ENCODE data around the gene ENPP7.
"Not testable (repeated sequence)": the region's sequence is repeated elsewhere in the genome, so short reads cannot be mapped to it uniquely, and the experiment has no call there.

The ENPP7 gene

DNA sequence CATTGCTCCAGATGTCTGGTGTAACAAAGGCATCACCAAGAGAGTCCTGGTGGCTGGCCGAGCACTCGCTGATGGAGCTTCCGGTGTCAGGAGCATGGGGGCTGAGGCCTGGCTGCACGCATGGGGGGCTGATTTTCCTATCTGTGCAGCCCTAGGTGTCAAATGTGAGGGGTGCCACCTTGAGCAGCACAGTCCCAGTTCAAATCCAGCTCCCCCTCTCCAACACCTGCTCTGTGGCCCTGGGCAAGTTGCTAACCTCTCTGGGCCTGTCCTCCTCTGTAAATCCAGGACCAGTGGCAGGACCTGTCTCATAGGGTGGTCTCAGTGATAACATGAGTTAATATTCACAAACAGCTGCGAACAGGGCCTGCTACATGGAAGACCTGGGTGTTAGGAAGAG, 12.9 kb downstream of the ENPP7 start:
- no peak for DNase-seq
- intact Hi-C loops (cut with DNase I): no loop called here

DNA sequence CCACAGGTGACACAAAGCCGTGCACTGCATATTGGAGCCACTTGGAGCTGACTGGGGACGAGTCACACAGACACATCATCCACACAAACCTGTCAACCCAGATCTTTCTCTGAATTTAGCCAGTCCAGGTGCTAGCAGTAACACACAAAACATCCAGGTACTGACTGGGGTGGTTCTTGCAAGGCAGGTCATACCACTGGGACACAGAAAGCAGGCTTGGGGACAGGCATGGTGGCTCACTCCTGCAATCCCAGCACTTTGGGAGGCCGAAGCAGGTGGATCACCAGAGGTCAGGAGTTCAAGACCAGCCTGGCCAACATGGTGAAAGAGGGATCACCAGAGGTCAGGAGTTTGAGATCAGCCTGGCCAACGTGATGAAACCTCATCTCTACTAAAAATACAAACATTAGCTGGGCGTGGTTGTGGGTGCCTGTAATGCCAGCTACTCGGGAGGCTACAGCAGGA, 14.9 kb downstream of the ENPP7 start:
- no peak for DNase-seq
- intact Hi-C loops (cut with DNase I): no loop called here

DNA sequence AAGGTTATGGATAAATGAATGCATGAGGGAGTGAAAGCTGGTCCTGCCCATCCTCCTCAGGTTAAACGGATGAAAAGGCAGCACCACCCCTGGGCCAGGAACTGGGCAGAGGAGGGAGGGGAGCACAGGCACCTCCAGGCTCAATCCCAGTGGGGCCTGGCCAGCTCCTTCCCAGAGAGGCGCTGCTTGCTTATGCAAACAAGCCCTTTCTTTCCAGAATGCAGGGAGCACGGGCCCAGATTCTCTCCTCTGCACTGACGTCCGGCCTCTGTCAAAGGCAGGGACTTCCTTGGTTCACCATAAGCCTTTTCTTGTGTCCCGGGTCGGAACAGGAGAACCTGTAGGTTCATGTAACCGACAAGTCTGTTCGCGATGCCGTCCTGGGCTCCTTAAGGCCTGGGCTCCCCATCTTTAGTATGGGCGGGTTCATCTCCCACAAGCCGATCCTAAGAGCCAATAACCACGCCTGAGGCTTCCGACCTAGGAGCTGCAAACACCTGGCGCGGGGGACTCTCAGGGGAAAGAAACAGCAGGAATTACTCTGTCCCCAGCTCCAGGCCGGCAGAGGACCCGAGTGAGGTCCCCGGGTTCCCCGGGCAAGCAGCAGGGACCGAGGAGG, 16.3 kb downstream of the ENPP7 start:
- peak in 19 of 42 donors; percentile 3 to 60 (median 27) for DNase-seq
- intact Hi-C loops (cut with DNase I): no loop called here

DNA sequence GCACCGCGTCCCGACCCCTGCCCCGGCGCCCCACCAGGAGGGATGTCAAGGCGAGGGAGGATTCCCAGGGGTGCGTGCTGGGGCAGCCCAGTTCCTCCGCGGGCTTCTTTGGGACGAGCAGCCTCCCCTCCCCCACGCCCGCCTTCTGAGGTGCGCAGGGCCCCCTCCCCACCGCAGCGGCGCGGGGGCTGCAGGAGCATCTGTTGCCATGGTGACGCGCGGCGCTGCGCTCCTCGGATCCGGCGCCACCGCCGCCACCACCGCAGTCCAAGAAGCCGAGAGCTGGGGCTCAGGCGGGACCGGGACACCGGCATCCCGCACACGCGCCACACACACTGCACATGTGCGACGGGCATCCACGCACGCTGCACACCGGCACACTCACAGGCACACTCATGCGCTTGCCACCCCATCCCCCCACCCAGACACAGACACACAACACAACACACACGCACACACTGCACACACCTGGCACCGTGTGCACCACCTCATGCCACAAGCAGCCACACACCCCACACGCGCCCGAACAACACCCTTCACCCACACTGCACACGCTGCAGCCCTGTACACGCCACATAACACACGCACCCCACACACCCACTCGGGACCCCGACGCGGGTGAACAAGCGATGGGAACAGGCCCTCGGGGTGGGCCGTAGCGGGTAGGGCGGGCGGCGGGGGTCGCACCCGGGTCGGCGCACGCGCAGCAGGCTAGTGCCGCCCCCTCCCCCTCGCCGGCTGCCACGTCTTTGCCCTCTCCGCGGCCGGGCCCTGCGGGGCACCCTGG, 17.0 kb downstream of the ENPP7 start:
- intact Hi-C loops (cut with DNase I): no loop called here
- DNase-seq: peak; percentile 16 to 86 (median 63)

DNA sequence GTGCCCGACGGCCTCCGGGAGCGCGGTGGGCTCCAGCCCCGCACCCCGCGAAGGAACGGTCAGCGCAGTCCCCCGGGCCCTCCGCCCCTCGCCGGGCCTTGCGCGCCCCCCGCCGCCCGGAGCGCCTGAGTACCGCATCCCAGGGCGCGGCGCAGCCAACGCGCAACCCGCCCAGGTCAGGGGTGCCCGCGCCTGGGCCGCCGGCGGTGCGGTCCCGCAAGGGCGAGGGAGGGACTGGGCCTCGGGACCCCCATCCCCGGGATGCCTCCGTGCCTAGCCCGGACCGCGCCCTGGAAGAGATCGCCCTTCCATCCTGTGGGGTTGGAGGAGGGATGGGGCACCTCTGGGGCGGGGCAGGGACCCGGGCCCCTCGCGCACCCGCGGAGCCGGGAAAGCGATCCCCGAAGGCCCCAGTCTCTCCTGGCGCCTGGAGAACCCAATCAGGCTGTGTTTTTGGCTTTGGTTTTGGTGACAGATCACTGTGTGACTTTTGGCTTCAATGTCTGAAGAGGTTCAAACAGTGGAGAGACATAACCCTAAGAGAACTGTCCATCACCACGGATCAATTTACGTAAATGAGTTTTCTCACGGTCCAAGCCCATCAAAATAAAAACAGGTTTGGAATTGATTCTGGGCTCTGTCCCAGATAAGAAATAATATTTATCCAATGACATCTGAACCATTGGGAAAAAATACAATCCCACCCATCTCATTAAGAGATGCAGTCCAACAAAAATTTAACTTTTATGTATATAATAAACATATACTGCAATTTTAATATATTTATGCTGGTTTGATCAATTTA, 17.8 kb downstream of the ENPP7 start:
- DNase-seq: no peak
- intact Hi-C loops (cut with DNase I): no loop called here

DNA sequence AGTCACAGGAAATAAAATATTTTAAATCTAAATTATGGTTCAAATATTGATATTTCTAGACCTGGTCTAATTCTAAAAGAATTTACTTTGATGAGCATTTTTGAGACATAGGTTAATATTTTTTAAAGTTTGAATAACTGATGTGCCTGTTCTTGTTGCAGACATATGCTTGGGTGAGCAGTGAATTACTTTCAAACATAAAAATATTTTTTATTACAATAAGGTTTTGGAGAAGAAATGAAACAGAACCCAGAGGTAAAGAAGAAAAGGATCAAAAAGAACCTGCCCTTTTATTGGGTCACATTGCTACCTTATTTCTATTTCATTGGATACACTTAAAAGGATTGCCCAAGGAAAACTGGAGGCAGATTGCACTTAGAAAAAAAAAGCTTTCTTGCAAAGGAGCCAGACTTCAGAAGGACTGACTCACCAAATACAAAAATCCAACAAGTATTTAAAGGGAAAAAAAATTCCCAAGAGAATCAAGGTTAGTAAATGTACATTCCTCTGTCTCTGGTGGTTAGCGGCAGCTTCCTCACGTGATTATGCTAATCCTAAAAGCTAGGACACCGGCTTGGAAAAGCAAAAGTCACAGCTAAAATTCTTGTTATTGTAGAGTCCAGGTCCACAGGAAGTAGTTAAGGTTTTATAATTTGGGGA, 18.5 kb downstream of the ENPP7 start:
- intact Hi-C loops (cut with DNase I): no loop called here
- DNase-seq: no peak

DNA sequence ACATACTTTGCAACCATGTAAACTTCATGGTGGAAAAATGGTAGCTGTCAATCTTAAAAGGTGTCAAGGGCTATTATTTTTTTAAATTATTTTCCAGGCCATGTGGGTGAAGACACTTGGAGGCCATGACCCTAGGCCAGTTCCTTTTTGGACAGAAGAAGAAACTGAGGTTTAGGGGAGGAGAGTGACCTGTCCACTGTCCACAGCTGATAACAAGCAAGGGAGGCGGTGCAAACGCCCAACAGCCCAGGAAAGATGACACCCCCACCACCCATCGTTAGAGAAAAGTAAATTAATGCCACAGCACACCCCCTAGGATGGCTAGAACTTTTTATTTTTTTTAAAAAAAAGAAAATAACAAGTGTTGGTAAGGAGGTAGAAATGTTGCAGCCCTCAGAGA, 19.2 kb downstream of the ENPP7 start:
- intact Hi-C loops (cut with DNase I): no loop called here
- DNase-seq: no peak

DNA sequence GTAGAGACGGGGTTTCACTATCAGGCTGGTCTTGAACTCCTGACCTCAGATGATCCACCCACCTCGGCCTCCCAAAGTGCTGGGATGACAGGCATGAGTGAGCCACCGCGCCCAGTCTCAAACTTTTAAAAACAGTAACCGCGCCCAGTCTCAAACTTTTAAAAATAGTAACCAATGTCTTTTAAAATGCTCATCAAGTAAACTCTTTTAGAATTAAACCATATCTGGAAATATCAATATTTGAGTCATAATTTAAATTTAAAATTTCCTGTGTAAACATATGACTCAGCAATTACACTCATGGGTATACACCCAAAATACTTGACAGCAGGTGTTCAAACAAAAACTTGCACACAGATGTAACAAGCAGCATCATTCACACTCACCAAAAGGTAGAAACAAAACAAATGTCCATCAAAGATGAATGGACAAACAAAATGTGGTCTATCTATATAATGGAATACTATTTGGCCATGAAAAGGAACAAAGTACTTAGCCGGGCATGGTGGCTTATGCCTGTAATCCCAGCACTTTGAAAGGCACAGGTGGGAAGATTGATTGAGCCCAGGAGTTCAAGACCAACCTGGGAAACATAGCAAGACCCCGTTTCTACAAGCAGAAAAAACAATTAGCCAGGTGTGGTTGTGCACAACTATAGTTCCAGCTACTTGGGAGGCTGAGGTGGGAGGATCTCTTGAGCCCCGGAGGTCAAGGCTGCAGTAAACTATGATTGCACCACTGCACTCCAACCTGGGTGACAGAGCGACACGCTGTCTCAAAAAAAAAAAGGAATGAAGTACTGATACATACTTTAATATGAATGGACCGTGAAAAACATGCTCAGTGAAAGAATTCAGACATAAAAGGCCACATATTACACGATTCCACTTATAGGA, 20.2 kb downstream of the ENPP7 start:
- intact Hi-C loops (cut with DNase I): no loop called here
- no peak for DNase-seq

DNA sequence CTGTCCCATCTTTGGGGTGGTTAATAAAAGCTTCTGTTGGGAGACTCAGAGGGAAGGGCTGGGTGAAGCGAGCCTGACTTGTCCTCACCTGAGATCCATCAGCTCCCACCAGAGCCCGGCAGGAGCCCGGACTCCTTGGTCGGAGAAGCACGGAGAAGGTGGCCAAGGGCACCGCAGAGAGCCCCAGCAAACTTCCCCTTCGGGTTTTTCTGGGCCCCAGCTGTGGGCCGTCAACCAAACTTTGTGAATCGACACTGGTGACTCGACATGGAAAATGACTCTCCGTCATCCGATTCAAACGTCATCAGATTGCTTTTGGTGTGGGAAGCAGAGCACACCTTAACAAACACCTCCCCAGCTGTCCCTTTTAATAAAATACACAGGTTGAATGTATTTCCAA, 21.4 kb downstream of the ENPP7 start:
- no peak for DNase-seq

DNA sequence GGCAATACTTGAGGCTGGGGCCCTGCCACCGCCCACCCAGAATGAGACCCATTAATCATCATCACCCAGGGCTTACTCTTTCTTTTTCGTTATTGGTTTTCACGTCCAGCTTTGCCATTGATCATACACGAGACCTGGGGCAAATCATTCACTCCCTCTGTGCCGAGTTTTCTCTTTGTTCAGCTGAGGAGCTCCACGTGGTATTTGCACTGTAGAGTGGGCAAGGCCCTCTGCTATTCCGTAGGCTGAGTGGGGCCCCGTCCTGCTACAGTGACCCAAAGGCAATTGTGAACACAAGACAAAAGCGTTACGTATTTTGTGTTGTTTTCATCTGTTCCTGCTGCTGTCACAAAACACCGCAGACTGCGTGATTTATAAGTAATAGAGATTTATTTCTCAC, 23.6 kb downstream of the ENPP7 start:
- DNase-seq: no peak
- intact Hi-C loops (cut with DNase I): no loop called here

More for the DNA sequence above, 21.4 kb downstream of the ENPP7 start:
- intact Hi-C loops (cut with DNase I): no loop called here

DNA sequence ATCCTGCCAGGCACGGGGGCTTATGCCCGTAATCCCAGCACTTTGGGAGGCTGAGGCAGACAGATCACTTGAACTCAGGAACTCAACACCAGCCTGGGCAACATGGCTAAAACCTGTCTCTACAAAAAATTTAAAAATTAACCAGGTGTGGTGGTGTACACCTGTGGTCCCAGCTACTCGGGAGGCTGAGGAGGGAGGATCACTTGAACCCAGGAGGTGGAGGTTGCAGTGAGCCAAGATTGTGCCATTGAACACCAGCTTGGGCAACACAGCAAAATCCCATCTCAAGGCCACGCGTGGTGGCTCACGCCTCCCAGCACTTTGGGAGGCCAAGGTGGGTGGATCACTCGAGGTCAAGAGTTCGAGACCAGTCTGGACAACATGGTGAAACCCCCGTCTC, 24.2 kb downstream of the ENPP7 start:
- DNase-seq; intact Hi-C loops (cut with DNase I): not testable (repeated sequence)

DNA sequence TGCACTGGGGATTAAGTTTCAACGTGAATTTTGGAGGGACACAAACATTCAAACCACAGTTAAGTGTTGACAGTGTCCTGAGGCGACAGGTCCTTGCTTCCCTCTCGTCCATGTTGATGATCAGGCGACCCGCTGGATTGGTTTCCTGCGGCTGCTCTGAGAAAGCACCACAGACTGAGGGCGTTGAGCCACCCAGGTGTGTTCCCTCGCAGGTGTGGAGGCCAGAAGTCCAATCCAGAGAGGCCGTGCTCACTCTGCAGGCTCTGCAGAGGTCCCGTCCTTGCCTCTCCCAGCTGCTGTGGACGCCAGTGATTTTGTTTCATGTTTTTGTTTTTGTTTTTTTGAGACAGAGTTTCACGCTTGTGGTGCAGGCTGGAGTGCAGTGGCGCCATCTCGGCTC, 24.8 kb downstream of the ENPP7 start:
- intact Hi-C loops (cut with DNase I): no loop called here
- DNase-seq: no peak

DNA sequence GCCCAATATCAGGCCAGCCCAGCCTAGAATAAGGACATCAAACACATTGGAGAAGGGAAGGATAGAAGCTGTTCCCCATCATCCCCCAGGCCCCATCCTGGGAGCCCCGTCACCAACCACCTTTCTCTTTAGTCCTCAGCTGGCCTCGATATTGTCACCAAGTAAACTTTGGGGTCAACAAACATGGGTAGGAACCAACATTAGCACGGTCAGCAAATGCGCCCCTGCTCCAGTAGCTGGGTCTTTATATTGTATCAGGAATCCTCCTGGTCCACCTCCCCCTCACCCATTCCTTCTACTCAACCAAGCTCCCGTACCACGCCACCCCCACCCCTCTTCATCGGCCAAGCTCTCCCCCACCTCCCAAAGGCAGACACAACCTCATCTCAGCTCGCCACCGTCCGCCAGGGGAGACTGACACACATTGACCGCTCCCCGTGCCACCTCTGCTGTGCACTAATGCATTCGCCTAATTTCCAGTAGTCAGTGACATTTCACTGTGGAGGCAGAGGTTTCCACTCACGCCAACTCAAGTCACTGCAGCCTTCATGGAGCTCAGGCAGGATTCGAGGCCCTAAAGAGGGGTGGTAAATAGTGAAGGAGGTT, 26.5 kb downstream of the ENPP7 start:
- DNase-seq: no peak
- intact Hi-C loops (cut with DNase I): no loop called here

DNA sequence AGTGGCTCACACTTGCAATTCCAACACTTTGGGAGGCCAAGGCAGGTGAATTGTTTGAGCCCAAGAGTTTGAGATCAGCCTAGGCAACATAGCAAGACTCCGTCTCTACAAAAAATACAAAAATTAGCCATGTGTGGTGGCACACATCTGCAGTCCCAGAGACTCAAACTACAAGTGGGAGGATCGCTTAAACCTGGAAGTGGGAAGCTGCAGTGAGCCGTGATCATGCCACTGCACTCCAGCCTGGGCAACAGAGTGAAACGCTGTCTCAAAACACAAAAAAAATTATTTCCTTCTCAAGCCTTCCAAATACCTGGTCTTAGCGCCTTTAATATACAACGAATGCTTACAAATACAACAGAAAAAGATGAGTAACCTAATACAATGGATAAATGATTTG, 27.5 kb downstream of the ENPP7 start:
- intact Hi-C loops (cut with DNase I): no loop called here

DNA sequence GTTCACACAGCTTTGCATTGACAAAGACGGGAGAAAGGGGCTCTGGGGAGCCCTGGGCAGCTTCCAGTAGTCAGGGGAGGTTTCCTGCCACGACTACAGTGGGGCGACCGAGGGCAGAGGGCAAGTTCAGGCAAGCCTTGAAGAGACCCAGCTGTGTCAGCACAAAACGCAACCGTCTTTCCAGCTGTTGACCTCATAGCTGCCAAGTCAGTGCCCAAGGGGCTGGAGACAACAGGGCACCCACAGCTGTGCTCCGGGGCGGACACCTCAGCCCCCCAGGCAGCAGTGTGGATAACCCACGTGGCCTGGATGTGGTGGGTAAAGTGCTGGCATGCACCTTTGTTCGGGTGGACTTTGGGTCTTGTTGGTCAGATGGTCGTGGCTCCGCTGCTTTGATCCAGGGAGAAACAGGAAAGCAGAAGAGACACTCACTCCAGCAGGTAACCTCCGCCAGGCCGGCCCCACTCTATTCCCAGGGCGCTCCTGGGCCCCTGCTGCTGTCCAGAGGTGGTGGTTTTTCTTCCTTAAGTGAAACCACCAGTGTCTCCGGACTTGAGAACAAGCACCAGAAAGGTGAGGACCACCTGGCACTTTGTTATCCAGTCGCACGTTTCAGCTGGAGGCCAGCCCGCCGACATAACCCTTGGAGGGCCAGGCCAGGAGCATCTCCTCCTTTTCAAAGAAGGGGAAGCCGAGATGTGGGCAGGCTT, 29.6 kb downstream of the ENPP7 start:
- intact Hi-C loops (cut with DNase I): no loop called here
- DNase-seq: no peak

More for the DNA sequence above, 27.5 kb downstream of the ENPP7 start:
- no peak for DNase-seq

DNA sequence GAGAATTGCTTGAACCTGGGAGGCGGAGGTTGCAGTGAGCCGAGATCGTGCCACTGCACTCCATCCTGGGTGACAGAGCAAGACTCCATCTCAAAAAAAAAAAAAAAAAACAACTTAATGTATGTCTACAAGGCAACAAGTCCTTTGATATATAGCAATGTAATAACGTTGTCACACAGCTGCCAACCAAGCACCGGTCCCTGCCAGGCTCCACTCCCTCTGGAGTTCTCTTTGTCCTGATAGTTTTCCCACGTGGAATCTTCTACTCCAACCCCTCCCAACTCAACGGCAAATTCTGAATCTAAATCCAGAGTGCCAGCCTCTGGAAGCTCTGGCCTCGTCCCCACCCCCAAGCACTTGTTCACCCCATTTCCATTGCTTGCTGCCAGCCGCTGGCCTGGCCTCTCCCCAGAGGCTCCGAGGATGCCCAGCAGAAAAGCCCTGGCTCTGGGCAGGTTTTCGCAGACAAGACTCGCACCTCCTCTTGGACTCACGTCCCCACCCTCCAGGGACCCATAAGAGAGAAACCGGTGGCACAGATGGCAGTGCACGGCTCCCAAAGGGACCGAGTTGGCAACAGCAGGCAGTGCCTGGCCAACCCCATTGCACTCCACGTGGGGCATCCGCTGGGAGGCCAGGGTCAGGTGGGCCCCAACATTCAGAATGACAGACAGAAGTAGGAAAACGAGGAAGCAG, 31.3 kb downstream of the ENPP7 start:
- intact Hi-C loops (cut with DNase I): no loop called here
- no peak for DNase-seq

DNA sequence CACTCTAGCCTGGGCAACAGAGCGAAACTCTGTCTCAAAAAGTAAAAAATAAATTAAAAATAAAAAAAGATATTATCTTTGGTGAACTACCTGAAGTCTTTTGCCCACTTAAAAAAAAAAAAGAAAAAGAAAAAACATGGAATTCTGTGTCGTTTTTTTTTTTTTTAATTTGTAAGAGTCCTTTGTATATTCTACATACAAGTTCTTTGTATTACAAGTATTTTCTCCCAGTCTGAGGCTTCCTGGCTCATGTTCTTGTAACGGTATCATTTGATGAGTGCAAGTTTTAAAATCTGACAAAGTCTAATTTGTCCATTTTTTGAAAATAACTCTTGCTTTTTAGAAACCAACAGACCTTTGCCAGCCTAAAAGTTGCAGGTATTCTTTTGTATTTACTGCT, 35.0 kb downstream of the ENPP7 start:
- intact Hi-C loops (cut with DNase I): no loop called here
- no peak for DNase-seq

All from head of caudate nucleus (tissue), 42 donors.